Smooth muscle cell (in vitro differentiated cells): ENCODE data around the gene IFI16. TPM values are rescaled to one million over a fixed set of nuclear protein-coding genes. Genes with fewer than 3 reads are reported as not detected.
A peak's percentile ranks its signal among the peaks of the same experiment; 100 is the strongest.

Source experiments
- DNase-seq: peaks from one replicate; lab custom pipeline; 2025; ENCODE audit not compliant: unreplicated experiment; lab: John Stamatoyannopoulos, UW
- H2AFZ ChIP-seq: fragments of 200-600 bp; sonication (generic); 2 replicates; pipeline ENCODE4 v1.6.0; 2016; ENCODE audit warnings: antibody characterized with exemption, low read depth, mild to moderate bottlenecking
- H3F3A ChIP-seq: fragments of 200-600 bp; sonication (generic); 2 replicates; pipeline ENCODE4 v1.6.0; 2017; ENCODE audit warnings: antibody characterized with exemption, low read depth
- H3K27ac ChIP-seq: fragments of 200-600 bp; sonication (generic); 2 replicates; pipeline ENCODE4 v1.5.1; 2016; ENCODE audit warnings: low read depth, mild to moderate bottlenecking
- H3K27me3 ChIP-seq: fragments of 200-600 bp; sonication (generic); 2 replicates; pipeline ENCODE4 v1.6.1; 2016; ENCODE audit warnings: low read depth, mild to moderate bottlenecking
- H3K36me3 ChIP-seq: fragments of 200-600 bp; sonication (generic); 2 replicates; pipeline ENCODE4 v1.5.1; 2016; ENCODE audit warnings: low read depth
- H3K4me1 ChIP-seq: fragments of 200-600 bp; sonication (generic); 2 replicates; pipeline ENCODE4 v1.5.1; 2016; ENCODE audit warnings: low read depth
- H3K4me2 ChIP-seq: fragments of 200-600 bp; sonication (generic); 2 replicates; pipeline ENCODE4 v1.6.0; 2016; ENCODE audit warnings: mild to moderate bottlenecking
- H3K4me3 ChIP-seq: fragments of 200-600 bp; sonication (generic); 2 replicates; pipeline ENCODE4 v1.5.1; 2016; ENCODE audit warnings: mild to moderate bottlenecking
- H3K79me2 ChIP-seq: fragments of 200-600 bp; sonication (generic); 2 replicates; pipeline ENCODE4 v1.6.0; 2016; ENCODE audit warnings: low read depth, mild to moderate bottlenecking
- H3K9ac ChIP-seq: fragments of 200-600 bp; sonication (generic); 2 replicates; pipeline ENCODE4 v1.6.0; 2016; ENCODE audit warnings: low read depth
- H3K9me3 ChIP-seq: fragments of 200-600 bp; sonication (generic); replicated peaks from 2 replicates; pipeline ENCODE4 v1.5.1; 2016; ENCODE audit warnings: low read depth
- H4K20me1 ChIP-seq: fragments of 200-600 bp; sonication (generic); 2 replicates; pipeline ENCODE4 v1.6.0; 2016; ENCODE audit warnings: low read depth
- WGBS: methylation state at CpG from one replicate; pipeline ENCODE4 v1.1.7; 2016; ENCODE audit warnings: low lambda C conversion rate; 5-methylcytosine and 5-hydroxymethylcytosine counted together
- polyA plus RNA-seq: library from polyadenylated mRNA; unstranded; fragments of >200 nt; fragmentation: Nextera tagmentation; extraction: Ambion mirVana; gene quantifications from 2 replicates; pipeline ENCODE4 v1.2.1, GENCODE V29; 2016
- total RNA-seq: library from RNA; depleted of rRNA; stranded (reverse); fragments of >200 nt; gene quantifications from 2 replicates; pipeline ENCODE4 v1.2.3, GENCODE V29; 2014
- TF ChIP-seq, protein P1 (sequence below): fragments of 200-600 bp; sonication (generic); IDR thresholded peaks from 2 replicates; pipeline ENCODE4 v1.5.1; 2017; ENCODE audit warnings: borderline replicate concordance, mild to moderate bottlenecking, antibody characterized with exemption; ENCODE audit not compliant: insufficient read depth, poor library complexity, severe bottlenecking

Gene IFI16
- total and polyA plus RNA-seq, 2 experiments from 2014 or later, result 92.1 to 114 TPM

DNA sequence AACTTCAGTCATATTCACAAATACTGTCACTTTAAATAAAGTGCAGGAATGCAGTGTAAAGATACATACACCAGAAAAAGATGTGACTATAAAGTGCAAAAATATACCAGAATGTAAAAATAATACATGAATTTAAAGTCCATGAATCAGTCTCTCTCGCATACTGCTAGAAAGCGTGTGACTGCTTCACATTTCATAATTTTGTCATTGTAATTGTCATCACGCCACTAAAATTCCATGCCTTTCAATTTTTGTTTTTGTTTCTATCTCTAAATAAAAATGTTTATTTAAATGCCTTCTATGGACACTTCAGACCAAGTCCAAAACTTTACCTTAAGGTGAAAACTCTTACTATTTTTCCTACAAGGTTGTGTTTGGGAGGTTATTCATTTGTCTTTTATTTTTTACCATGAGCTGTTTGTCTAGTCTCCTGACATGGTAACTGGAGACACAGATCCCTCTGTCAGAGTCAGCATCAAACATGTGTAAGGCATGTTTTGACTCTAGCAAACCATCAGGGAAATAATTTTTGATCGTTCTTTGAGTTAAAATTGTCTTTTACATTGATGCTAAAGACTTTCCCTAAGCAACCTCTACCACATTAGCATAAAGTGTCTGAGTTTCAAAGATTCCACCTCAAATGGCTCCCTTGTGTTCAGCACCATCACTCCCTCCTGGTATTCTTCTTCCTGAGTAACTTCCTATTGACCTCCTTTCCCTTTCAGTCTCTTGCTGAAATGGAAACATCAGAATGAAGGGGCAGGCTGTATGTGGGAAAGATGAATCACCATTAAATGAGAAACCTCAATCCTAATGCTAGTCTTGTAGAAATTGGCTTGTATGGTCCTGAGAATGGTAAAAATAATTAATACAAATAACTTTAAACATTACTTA is 80.8 kb downstream of the IFI16 start:
- Histone ChIP-seq H3K79me2 (no peaks in the 10 kb centered on the region), H3F3A (peaks cover 9% of the 10 kb centered on the region), H3K27me3 (no peaks in the 10 kb centered on the region), H3K9me3 (no peaks in the 10 kb centered on the region), H3K9ac (no peak overlapping the region), H3K27ac (peak overlapping the region; percentile 81), H3K4me2 (peak overlapping the region; percentile 27), H3K36me3 (no peaks in the 10 kb centered on the region), H3K4me3 (no peak overlapping the region), H2AFZ (no peak overlapping the region), H3K4me1 (no peaks in the 10 kb centered on the region), H4K20me1 (no peaks in the 10 kb centered on the region)
- WGBS, result 89% methylated on average over 4 of the region's 4 CpGs
- no peak for DNase-seq
- TF ChIP-seq, protein P1, sequence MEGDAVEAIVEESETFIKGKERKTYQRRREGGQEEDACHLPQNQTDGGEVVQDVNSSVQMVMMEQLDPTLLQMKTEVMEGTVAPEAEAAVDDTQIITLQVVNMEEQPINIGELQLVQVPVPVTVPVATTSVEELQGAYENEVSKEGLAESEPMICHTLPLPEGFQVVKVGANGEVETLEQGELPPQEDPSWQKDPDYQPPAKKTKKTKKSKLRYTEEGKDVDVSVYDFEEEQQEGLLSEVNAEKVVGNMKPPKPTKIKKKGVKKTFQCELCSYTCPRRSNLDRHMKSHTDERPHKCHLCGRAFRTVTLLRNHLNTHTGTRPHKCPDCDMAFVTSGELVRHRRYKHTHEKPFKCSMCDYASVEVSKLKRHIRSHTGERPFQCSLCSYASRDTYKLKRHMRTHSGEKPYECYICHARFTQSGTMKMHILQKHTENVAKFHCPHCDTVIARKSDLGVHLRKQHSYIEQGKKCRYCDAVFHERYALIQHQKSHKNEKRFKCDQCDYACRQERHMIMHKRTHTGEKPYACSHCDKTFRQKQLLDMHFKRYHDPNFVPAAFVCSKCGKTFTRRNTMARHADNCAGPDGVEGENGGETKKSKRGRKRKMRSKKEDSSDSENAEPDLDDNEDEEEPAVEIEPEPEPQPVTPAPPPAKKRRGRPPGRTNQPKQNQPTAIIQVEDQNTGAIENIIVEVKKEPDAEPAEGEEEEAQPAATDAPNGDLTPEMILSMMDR, result no peak

DNA sequence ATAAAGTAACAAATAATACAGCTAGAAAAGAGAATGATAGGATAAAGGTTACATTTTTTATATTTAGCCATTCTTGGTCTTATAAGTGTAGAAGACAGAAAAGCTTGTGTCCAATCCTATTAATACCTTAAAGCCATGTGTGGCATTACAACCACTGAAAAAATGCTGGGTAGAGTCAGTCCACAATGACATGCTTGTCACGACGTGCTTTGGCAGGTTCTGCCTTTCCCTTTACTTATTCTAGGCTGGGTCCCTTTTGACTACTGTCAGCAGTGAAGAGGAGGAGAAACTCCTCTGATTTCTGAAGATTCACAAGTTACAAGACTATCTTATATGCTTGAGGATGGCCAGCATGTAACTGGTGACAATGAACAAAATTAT is 81.5 kb downstream of the IFI16 start:
- Histone ChIP-seq H2AFZ (no peak overlapping the region), H4K20me1 (no peaks in the 10 kb centered on the region), H3K4me2 (peak overlapping the region; percentile 27), H3K27me3 (no peaks in the 10 kb centered on the region), H3K4me3 (no peak overlapping the region), H3F3A (peaks cover 9% of the 10 kb centered on the region), H3K4me1 (no peaks in the 10 kb centered on the region), H3K79me2 (no peaks in the 10 kb centered on the region), H3K9me3 (no peaks in the 10 kb centered on the region), H3K9ac (no peak overlapping the region), H3K27ac (peak overlapping the region; percentile 81), H3K36me3 (no peaks in the 10 kb centered on the region)
- TF ChIP-seq, protein P1, result no peak
- WGBS, result 55% methylated on average over 2 of the region's 2 CpGs
- DNase-seq, result no peak

DNA sequence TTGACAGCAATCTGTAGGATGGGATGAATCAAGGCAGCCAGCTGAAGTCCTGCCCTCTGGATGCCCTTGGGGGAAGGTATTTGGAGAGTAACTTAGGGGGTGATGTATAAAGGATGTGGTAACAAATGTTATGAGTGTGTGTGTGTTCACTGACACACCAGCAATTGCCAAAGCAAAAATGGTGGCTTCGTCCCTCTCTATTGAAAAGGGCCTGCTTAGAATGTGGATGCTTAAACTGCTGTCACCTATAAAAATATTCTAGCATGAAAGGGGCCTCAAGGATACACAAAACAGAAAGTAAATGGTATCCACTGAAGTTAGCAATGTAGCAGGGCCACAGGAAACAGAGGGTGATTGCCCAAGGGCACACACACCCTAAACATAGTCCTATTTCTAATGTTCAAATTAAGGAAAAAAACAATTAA is 81.9 kb downstream of the IFI16 start:
- H4K20me1 ChIP-seq, result no peaks in the 10 kb centered on the region
- H3K79me2 ChIP-seq, result no peaks in the 10 kb centered on the region
- H2AFZ ChIP-seq, result no peak overlapping the region
- TF ChIP-seq, protein P1, result no peak
- 78% methylated on average over 1 of the region's 1 CpG for WGBS
- peak overlapping the region; percentile 27 for H3K4me2 ChIP-seq
- H3K36me3 ChIP-seq, result no peaks in the 10 kb centered on the region
- DNase-seq, result no peak
- H3K9me3 ChIP-seq, result no peaks in the 10 kb centered on the region
- H3K4me1 ChIP-seq, result no peaks in the 10 kb centered on the region
- peak overlapping the region; percentile 81 for H3K27ac ChIP-seq
- peaks cover 9% of the 10 kb centered on the region for H3F3A ChIP-seq
- H3K4me3 ChIP-seq, result no peak overlapping the region
- no peaks in the 10 kb centered on the region for H3K27me3 ChIP-seq
- no peak overlapping the region for H3K9ac ChIP-seq
